ENCODE results near the gene ZNF613.

GRCh38 chr19:51927859-51928258 lies 587 bp downstream of the ZNF613 start:
- no peak for TF ChIP-seq CTCF (IDR thresholded peaks at IDR 0.05; ENCODE audit: borderline replicate concordance, extremely low read depth, low read length, poor library complexity, severe bottlenecking)
- TF ChIP-seq EZH2 (IDR thresholded peaks at IDR 0.05; ENCODE audit: borderline replicate concordance, low read depth, low read length, severe bottlenecking), result no peak
